ENCODE data around the gene LOXL3.

LOXL3 gene

DNA sequence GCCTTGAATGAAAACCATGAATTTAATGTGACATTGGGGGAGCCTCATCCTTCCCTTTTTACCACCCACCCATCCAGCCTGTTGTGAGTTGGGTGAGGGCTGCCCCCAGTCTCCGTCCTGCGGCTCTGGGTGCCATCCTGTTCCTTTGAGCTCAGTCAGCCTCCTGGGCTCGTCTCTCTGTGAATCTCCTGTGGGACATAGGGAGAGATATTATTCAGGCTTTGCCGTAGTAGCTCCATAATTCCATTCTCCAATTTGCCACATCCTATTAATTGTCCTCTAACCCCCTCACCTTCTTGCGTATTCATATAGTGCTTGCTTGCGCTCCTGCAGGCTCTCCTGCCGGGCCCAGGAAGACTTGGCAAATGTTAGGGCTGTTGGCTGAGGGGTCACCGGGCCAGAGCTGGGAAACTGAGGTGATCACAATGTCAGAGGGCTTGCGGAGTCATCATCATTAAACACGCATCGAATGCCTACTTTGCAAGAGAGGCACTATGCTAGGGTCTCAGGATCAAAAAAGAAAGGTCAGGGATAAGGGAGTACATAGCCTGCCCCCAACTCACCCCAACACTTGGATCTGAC is 27.0 kb downstream of the LOXL3 start:
- no peak for DNase-seq

- no peak for DNase-seq
Measured at GRCh38 chr2:74525717-74526648, 27.8 kb downstream of the LOXL3 start, which contains the start of gene DQX1. Gene DQX1 (minus strand): TSS chr2:74526231. CDS start chr2:74525729, 502 bp downstream.

DNA sequence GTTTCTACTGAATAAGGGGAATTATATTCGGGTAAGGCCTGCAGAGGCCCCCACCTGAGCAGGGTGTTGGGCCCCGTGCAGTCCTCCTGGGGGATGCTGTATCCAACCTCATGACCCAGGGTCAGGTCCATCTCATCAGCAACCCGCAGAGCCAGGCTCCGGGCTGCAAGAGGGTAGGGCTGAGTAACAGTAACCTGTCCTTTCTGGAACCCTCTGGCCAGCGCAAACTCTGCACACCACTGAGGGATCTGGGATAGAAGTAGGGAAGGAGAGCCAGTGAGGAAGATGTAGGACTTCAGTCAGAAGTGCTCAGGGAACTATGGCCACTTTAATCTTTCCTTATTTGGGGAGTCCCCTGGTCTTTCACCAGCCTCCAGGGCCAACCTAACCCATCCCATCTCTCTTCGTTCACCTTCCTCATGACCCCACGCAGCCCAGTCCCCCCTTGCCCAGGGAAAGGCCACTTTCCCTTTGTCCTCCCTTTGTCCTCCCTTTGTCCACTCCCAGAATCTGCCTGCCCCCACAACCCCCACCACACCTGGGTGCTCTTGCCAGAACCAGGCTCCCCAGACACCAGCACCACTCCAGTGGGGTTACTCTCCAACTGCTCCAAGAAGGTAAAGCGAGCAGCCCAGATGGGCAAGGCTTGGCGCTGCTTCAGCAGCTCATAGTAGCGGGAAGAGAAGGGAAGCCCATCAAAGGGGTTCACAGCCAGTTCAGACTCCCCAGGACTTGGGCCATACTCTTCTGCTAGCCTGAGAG is 28.6 kb downstream of the LOXL3 start:
- DNase-seq = no peak

GRCh38 chr2:74524005-74524404 is 29.7 kb downstream of the LOXL3 start:
- DNase-seq = no peak

- no peak for DNase-seq
Measured at GRCh38 chr2:74522516-74522915, 31.2 kb downstream of the LOXL3 start.

GRCh38 chr2:74516650-74517049 is 37.1 kb downstream of the LOXL3 start:
- DNase-seq = no peak

- DNase-seq = no peak
Measured at GRCh38 chr2:74515981-74516633, 37.6 kb downstream of the LOXL3 start.

GRCh38 chr2:74515271-74515980 is 38.3 kb downstream of the LOXL3 start:
- no peak for DNase-seq

DNA sequence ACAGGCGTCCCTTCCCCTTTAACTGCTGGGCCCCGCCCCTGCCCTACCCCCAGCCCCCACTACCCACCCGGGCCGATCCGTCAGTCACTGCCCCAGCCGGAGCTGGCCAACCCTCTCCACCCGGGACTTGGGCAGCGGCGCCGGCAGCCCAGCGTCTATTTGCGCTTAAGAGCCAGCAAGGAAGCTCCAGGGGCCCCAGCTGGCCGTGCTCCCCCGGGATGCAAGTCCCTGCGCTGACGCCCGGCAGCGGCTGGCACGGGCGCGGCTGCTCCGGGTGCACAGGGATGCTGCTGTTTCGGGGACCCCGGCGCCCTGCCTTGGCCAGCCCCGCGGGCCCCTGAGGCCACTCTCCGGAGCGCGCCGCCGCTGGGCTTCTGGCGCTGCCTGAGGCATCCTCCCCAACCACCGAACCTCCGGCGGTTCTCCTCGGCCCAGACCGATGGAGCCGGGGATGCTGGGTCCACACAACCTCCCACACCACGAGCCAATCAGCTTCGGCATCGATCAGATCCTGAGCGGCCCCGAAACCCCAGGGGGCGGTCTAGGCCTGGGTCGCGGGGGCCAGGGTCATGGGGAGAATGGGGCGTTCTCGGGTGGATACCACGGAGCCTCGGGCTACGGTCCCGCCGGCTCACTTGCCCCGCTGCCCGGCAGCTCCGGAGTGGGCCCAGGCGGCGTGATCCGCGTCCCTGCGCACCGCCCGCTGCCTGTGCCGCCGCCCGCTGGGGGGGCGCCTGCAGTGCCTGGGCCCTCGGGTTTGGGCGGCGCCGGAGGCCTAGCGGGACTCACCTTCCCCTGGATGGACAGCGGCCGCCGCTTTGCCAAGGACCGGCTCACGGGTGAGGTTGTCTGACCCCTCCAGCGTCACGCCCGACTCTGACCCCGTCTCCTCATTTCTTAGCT is 39.1 kb downstream of the LOXL3 start, which contains the start of gene TLX2:
TLX2 (plus strand) TSS at position 83 of the 903 bp plus-strand sequence; CDS start at position 440, 357 bp downstream.
- no peak for DNase-seq

DNA sequence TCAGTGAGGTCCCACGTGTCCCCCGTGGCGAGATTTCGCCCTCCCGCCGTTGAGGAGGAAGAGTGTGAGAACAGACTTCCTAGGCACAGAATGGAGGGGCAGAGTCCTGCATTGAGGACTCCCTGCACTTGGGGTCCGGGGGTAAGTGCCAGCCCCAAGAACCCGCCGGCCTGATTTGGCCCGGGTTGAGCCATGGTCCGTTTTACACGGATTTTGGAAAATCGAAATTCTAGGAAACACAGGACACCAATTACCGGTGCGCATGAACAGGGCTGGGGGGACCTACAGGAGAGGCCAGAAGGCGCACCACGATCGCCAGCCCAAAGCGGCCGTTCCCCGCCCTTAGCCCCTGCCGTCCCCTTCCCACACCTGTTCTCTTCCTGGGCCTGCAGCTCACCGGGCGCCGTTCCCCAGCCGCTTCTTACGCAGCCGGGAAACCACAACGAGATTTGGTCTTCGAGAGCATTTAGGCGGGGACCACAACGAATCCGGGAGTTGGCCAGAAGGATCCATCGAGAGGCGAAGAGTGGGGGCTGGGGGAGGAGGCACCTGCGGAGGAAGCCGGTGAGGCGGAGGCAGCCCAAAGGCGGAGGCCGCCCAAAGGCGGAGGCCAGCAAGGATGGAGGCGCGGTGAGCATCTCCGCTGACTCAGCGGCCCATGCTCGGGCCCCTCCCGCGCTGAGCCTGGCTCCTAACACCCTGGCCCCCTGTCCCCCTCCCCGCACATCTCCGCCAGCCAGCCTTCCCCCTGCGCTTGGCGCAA is 40.0 kb downstream of the LOXL3 start:
- DNase-seq = no peak

DNA sequence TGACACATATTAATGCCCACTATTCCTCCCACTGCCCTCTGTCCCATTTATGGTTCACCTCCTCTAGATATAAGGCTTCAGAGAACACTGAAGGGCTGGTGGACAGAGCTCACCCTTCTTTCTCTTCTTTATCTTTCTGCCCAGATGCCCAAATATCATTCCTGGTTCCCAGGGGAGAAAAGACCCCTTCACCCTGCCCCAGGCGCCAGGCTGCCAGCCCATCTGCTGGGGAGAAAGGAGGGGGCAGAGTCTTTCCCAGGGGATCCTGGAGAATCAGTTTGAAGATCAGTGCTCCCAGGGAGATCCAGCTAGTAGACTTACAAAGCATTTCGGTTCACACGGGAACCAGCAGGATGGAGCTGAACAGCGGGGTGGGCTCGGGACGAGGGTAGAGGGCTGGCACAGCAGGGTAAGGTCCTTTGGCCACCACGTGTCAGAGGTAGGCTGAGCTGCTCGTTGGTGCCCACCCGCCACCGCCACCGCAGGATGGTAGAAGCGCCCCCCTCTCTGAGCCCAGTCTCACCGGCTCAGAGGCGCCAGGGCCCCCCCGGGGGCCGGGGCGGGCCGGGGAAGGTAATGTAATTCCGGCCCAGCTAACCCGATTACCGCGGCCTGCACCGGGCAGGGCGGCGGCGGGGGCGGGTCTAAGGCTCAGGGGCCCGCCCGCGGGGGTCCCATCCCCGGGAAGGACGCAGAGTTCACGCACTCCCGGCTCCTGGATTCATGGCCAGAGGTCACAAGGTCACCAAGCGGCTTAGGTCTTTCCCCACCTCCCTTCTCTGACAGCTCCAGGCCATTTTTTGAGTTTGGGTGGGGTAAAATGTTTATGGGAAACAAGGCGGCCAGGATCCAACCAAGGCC is 40.8 kb downstream of the LOXL3 start:
- DNase-seq = no peak

DNA sequence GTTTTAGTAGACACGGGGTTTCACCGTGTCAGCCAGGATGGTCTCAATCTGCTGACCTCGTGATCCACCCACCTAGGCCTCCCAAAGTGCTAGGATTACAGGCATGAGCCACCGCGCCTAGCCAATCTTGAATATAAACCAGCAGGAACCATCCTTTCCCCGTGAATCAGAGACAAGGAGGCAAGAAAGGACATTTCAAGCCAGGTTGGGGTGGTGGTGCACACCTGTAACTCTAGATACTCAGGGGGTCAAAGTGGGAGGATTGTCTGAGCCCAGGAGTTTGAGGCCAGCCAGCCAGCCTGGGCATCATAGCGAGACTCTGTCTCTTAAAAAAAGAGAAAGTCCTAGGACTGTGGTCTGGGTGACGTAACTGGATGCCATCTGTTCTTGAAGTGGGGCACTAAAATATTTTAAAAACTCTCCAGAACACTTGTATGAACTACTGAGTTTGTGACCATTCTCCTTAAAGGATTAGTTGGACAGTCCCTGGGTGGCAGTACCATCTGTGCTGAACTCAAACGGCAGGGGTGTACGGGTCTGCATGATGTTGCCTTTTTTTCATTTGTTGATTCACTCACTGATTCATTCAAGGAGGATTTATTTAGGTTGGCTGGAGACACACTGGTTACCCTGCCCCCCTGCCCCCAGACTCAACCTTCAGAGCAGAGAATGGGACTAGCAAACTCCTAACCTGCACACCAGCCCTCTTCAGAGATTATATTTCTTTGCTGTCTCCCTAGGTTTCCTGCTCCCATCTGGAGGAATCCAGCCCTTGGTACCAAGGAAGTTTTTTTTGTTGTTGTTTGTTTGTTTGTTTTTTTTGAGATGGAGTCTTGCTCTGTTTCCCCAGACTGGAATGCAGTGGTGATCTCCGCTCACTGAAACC is 42.4 kb downstream of the LOXL3 start:
- DNase-seq = no peak

DNA sequence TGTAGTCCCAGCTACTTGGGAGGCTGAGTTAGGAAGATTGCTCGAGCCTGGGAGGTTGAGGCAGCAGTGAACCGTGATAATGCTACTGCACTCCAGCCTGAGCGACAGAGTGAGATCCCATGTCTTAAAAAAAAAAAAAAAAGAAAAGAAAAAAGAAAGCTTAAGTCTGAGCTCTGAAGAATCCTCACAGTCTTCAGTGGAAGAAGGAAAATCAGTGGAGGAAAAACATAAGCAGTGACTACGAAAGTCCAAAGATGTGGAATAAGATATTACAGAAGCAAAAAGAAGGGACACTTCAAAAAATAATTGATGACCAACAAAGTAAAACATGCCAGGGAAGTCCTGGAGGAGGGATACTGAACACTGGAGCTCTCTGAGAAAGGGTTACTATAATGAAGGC is 43.5 kb downstream of the LOXL3 start:
- DNase-seq = no peak

DNA sequence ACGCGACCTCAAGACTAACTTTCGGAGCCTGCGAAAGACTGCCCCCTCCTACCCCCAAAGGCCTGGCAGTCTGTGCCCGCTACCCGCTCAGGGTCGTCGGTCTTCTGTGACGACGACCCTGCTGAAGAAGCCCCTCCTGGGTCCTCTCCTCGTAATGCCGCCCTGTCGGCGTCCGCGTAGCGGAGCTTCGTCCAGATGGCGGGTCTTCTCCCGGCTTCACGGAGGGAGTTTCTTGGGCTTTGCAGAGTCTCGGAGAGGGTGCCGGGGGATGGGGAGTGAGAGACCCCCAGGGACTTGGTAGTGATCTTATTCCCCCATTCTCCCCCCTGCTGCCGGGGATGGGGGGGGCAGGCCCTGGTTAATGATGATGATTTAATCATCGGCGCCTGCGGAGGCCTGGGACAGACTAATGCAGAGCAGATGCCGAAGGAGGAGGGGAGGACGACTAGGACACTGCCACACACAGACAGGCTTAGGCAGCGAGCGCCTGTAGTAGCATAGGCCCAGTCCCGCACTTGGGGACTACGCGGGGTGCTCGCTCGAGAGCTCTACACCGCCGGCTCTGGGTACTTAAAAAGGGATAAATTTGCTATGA is 45.7 kb downstream of the LOXL3 start:
- DNase-seq = no peak

DNA sequence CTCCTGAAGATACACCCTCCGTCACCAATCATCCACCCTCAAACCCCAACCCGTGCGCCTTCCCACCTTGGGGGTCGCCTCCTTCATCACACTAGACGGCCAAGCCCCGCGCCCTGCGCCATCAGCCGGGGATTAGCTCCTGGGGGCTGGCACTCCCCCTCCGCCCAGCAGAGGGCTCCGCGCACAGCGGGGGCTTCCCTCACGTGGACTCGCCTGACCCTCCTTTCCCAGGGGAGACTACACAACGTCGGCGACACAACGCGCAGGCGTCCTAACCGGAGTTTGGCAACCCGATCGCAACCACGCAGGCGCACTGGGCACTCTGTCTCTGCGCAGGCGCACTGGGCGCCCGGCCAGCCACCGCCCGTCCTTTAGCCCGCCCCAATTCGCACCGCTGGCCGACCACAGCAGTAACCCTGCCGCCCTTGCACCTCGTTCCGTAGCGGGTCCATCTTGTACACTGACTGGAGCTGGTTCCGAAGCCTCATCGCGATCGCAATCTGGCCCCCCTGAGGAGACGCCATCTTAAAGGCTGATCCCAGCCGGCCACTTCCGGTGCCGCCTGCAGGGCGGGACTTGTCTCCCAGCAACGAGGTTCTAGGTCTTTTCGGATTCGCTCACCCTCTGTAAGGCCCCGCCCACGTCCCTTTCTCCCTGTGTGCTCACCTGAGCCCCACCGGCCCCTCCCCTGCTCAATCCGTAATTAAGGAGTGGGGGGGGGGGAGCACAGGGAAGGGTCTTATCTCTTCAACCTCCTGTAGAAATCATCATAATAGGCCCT is 46.4 kb downstream of the LOXL3 start, which contains the start of gene PCGF1:
PCGF1 (minus strand) TSS at position 551 of the 781 bp plus-strand sequence; CDS start at position 524, 27 bp downstream.
- DNase-seq = peak; percentile 89

GRCh38 chr2:74505448-74506246 is 48.1 kb downstream of the LOXL3 start:
- no peak for DNase-seq

All from NCI-H2107 (cell line).